HepG2 (cell line): Measurements from ENCODE around the gene SOCS1. TPM values are rescaled to one million over a fixed set of nuclear protein-coding genes. Genes with fewer than 3 reads are reported as not detected.

Experiments
- BCLAF1 ChIP-seq: fragments of 450-650 bp; IDR thresholded peaks from 2 replicates; pipeline ENCODE4 v1.6.1; 2017; ENCODE audit warnings: mild to moderate bottlenecking
- HINFP ChIP-seq: sonication (generic); formaldehyde crosslinking; IDR thresholded peaks from 2 replicates; pipeline ENCODE4 v1.4.0; 2020; ENCODE audit warnings: low read depth, mild to moderate bottlenecking, missing genetic modification reagents
- HMG20A ChIP-seq: IDR thresholded peaks from 2 replicates; pipeline ENCODE4 v1.6.1; 2016; ENCODE audit warnings: borderline replicate concordance
- HNF4A ChIP-seq: sonication (generic); formaldehyde crosslinking; IDR thresholded peaks from 2 replicates; pipeline ENCODE4 v1.4.0; 2020; ENCODE audit warnings: missing genetic modification reagents
- HNRNPLL ChIP-seq: fragments of 200-400 bp; formaldehyde crosslinking; IDR thresholded peaks from 2 replicates; pipeline ENCODE4 v1.6.1; 2017; ENCODE audit warnings: mild to moderate bottlenecking, low read depth, low read length; ENCODE audit not compliant: poor library complexity, severe bottlenecking
- NFKBIZ ChIP-seq: IDR thresholded peaks from 2 replicates; pipeline ENCODE4 v1.6.1; 2018; ENCODE audit warnings: missing genetic modification reagents, missing compliant biosample characterization
- RARG ChIP-seq: sonication (generic); formaldehyde crosslinking; IDR thresholded peaks from 2 replicates; pipeline ENCODE4 v1.4.0; 2020; ENCODE audit warnings: low read depth, mild to moderate bottlenecking, missing genetic modification reagents
- SIN3B ChIP-seq: fragments of 150-350 bp; IDR thresholded peaks from 2 replicates; pipeline ENCODE4 v1.6.1; 2014; ENCODE audit warnings: low read length
- SRSF9 ChIP-seq: fragments of 200-400 bp; formaldehyde crosslinking; IDR thresholded peaks from 2 replicates; pipeline ENCODE4 v1.6.1; 2018; ENCODE audit warnings: borderline replicate concordance, mild to moderate bottlenecking, low read depth, low read length; ENCODE audit not compliant: insufficient read depth, poor library complexity, severe bottlenecking
- YY1 ChIP-seq: IDR thresholded peaks from 2 replicates; pipeline ENCODE4 v1.6.1; 2011; ENCODE audit warnings: low read length, low read depth, moderate library complexity, mild to moderate bottlenecking; ENCODE audit not compliant: insufficient read depth, insufficient replicate concordance
- ZEB1 ChIP-seq: IDR thresholded peaks from 2 replicates; pipeline ENCODE4 v1.6.1; 2012; ENCODE audit warnings: mild to moderate bottlenecking, low read depth, inconsistent platforms; ENCODE audit not compliant: insufficient replicate concordance
- ZIK1 ChIP-seq: sonication (generic); formaldehyde crosslinking; IDR thresholded peaks from 2 replicates; pipeline ENCODE4 v1.5.0; 2020; ENCODE audit warnings: mild to moderate bottlenecking, low read depth, missing genetic modification reagents, borderline replicate concordance
- ZNF142 ChIP-seq: sonication (generic); formaldehyde crosslinking; IDR thresholded peaks from 2 replicates; pipeline ENCODE4 v1.4.0; 2020; ENCODE audit warnings: missing genetic modification reagents
- ZNF670 ChIP-seq: sonication (generic); formaldehyde crosslinking; IDR thresholded peaks from 2 replicates; pipeline ENCODE4 v1.8.0; 2022; ENCODE audit warnings: mild to moderate bottlenecking, missing genetic modification reagents, borderline replicate concordance
- ZNF839 ChIP-seq: sonication (generic); formaldehyde crosslinking; IDR thresholded peaks from 2 replicates; pipeline ENCODE4 v1.4.0; 2020; ENCODE audit warnings: missing genetic modification reagents, mild to moderate bottlenecking, borderline replicate concordance
- polyA plus RNA-seq, 8 experiments: library from polyadenylated mRNA; depleted of rRNA in 3 of 8; stranded (reverse) in 7 of 8; unstranded in 1 of 8; fragments of >200 nt; fragmentation: Illumina TruSeq in 4 of 8; extraction: Trizol in 4 of 8; gene quantifications; 2 replicates each; pipeline versions ENCODE4 v1.2.1 to v1.2.3, GENCODE V29; 2011 to 2016; ENCODE audit warnings: low read depth in 4 of 8, missing spikeins in 1 of 8, mixed read lengths in 1 of 8; ENCODE audit not compliant: insufficient read depth in 1 of 8
- total RNA-seq, 5 experiments: library from RNA; depleted of rRNA; stranded (reverse); fragments of >200 nt; fragmentation: Illumina TruSeq; extraction: Trizol; gene quantifications; 2 replicates each; pipeline ENCODE4 v1.2.3, GENCODE V29; 2016; ENCODE audit warnings: low read depth in 1 of 5

SOCS1 gene
- total and polyA plus RNA-seq, 2 of the 13 experiments (the other 11 are each of a cell fraction or from before 2014, with no cell fraction given): 5.3 to 6.3 TPM

GRCh38 chr16:11254913-11255736 lies 879 bp downstream of the SOCS1 start (continued):
- TF ChIP-seq HNRNPLL: peak; percentile 10
- no peak for TF ChIP-seq ZIK1 (CRISPR knock-in tag)
- TF ChIP-seq RARG (CRISPR knock-in tag): no peak
- TF ChIP-seq HNF4A: 0 out of 2 replicates have a peak, but pooled peaks have one; percentile 19
- TF ChIP-seq ZNF839 (CRISPR knock-in tag): peak; percentile 47; the same call in 1 of the 2 replicates
- no peak for TF ChIP-seq HMG20A (CRISPR knock-in tag)
- no peak for TF ChIP-seq SIN3B
- TF ChIP-seq ZNF142 (CRISPR knock-in tag): no peak; the same call in 1 of the 2 replicates
- no peak for TF ChIP-seq HINFP (CRISPR knock-in tag)
- TF ChIP-seq SRSF9: no peak
- 0 out of 2 replicates have a peak, but pooled peaks have one; percentile 9 for TF ChIP-seq NFKBIZ (CRISPR knock-in tag)
- TF ChIP-seq ZNF670 (CRISPR knock-in tag): no peak
- TF ChIP-seq BCLAF1: no peak
- TF ChIP-seq ZEB1: no peak
- peak; percentile 11 for TF ChIP-seq YY1
